ENCODE measurements around the gene ZHX3.

ZHX3 gene

DNA sequence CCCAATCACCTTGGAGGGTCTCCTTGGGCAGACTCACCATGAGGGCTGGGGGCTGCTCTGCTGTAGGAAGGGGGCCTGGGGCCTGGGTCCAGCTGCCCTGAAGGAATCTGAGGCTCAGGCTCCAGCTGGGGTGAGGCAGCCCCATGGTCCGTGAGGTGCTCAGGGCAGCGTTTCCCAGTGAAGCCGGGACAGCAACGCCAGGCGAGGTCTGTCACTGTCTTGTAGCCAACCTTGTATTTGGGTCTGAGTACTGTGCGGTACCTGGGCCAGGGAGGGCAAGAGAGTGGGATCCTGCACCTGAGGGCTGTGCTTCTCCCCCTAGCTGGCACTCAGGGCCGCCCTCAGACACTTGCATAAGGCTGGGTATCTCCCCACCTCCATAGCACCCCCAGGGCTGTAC, 46.1 kb upstream of the ZHX3 start:
- DNase-seq (ENCODE audit: low read depth in 1 of 2, low spot score in 1 of 2) = no peak
- Histone ChIP-seq H3K27me3 (ENCODE audit: insufficient read depth, poor library complexity, severe bottlenecking) (peaks cover 26% of the 10 kb centered on the region), H3K4me3 (replicated peaks; ENCODE audit: insufficient read depth, low read length) (no peak overlapping the region), H3K27ac (replicated peaks) (no peak overlapping the region)
- TF ChIP-seq, protein P1, sequence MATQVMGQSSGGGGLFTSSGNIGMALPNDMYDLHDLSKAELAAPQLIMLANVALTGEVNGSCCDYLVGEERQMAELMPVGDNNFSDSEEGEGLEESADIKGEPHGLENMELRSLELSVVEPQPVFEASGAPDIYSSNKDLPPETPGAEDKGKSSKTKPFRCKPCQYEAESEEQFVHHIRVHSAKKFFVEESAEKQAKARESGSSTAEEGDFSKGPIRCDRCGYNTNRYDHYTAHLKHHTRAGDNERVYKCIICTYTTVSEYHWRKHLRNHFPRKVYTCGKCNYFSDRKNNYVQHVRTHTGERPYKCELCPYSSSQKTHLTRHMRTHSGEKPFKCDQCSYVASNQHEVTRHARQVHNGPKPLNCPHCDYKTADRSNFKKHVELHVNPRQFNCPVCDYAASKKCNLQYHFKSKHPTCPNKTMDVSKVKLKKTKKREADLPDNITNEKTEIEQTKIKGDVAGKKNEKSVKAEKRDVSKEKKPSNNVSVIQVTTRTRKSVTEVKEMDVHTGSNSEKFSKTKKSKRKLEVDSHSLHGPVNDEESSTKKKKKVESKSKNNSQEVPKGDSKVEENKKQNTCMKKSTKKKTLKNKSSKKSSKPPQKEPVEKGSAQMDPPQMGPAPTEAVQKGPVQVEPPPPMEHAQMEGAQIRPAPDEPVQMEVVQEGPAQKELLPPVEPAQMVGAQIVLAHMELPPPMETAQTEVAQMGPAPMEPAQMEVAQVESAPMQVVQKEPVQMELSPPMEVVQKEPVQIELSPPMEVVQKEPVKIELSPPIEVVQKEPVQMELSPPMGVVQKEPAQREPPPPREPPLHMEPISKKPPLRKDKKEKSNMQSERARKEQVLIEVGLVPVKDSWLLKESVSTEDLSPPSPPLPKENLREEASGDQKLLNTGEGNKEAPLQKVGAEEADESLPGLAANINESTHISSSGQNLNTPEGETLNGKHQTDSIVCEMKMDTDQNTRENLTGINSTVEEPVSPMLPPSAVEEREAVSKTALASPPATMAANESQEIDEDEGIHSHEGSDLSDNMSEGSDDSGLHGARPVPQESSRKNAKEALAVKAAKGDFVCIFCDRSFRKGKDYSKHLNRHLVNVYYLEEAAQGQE (IDR thresholded peaks at IDR 0.05; ENCODE audit: insufficient replicate concordance, low read depth) = no peak
- TF ChIP-seq POLR2AphosphoS5 (IDR thresholded peaks at IDR 0.05; ENCODE audit: low read depth) = no peak

DNA sequence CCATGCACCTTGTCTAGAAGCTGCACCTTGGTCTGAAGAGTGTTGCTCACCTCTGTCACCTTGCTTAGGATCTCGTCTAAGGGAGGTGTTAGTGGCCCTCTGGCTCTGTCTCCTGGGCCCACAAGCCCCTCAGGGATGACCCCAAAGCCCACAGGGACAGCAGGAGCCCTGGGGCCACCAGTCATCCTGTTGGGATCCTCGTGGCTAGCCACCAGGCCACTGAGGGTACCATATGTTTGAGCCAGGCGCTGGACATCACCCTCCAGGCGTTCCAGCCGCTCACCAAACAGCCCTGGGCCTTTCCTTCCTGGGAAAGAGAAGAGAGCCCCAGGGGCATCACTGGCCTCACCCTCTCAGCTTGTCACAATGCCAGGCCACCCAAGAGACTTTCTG, 45.2 kb upstream of the ZHX3 start:
- Histone ChIP-seq H3K27ac (replicated peaks) (no peak overlapping the region), H3K4me3 (replicated peaks; ENCODE audit: insufficient read depth, low read length) (no peak overlapping the region), H3K27me3 (ENCODE audit: insufficient read depth, poor library complexity, severe bottlenecking) (peaks cover 24% of the 10 kb centered on the region)
- DNase-seq (ENCODE audit: low read depth in 1 of 2, low spot score in 1 of 2) = no peak
- TF ChIP-seq, protein P2, sequence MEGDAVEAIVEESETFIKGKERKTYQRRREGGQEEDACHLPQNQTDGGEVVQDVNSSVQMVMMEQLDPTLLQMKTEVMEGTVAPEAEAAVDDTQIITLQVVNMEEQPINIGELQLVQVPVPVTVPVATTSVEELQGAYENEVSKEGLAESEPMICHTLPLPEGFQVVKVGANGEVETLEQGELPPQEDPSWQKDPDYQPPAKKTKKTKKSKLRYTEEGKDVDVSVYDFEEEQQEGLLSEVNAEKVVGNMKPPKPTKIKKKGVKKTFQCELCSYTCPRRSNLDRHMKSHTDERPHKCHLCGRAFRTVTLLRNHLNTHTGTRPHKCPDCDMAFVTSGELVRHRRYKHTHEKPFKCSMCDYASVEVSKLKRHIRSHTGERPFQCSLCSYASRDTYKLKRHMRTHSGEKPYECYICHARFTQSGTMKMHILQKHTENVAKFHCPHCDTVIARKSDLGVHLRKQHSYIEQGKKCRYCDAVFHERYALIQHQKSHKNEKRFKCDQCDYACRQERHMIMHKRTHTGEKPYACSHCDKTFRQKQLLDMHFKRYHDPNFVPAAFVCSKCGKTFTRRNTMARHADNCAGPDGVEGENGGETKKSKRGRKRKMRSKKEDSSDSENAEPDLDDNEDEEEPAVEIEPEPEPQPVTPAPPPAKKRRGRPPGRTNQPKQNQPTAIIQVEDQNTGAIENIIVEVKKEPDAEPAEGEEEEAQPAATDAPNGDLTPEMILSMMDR (IDR thresholded peaks at IDR 0.05; ENCODE audit: insufficient read depth, low read length) = no peak

DNA sequence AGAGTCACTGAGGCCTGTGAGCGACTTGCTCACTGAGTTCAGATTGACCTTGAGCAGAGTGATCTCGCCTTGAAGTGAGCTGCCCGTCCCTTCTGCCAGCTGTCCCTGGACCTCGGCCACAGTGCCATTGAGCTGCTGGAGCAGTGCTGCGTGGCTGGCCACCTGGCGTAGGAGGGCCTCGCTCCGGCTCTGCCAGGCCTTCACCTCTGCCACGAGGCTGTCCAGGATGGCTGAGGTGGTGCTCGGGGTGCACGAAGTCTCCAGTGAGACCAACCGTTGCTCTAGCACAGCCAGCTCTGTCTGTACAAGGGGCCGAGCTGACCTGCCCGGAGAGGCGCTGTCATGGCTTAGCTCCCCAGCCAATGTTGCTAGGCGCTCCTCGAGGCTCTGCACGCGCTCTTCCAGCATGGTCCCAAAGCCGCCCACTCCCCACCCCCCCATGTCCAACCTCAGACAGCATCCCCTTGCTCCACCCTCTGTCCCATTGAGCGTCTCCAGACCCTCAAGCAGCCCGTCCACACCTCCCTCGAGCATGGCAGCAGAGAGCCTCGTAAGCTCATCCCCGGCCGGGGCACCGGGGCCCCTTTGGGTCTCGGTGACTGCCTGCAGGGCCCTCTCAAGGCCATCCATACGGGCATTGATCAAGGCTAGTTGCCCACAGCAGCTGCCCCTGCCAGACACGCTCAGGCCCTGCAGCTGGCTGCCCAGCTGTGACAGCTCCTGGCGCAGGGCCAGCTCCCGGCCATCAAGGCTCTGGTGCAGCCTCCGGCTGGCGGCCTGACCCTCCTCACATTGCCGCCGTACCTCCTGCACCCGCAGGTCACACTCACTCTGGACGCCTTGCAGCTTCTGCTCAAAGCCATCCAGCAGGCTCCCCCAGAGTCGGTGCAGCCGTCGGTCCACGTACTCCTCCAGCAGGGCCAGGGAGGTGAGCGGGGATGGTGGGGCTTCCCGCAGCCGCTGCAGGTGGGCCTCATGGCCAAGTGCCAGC, 44.5 kb upstream of the ZHX3 start:
- DNase-seq (ENCODE audit: low read depth in 1 of 2, low spot score in 1 of 2) = no peak
- no peak overlapping the region for H3K27ac ChIP-seq (replicated peaks)
- TF ChIP-seq, protein P1 (IDR thresholded peaks at IDR 0.05; ENCODE audit: insufficient replicate concordance, low read depth) = no peak
- TF ChIP-seq POLR2AphosphoS5 (IDR thresholded peaks at IDR 0.05; ENCODE audit: low read depth) = no peak
- TF ChIP-seq SPI1 (IDR thresholded peaks at IDR 0.05; ENCODE audit: borderline replicate concordance, low read depth) = no peak
- TF ChIP-seq, protein P2 (IDR thresholded peaks at IDR 0.05; ENCODE audit: insufficient read depth, low read length) = no peak
- TF ChIP-seq GABPA (IDR thresholded peaks at IDR 0.05; ENCODE audit: low read depth) = no peak
- no peak overlapping the region for H3K4me3 ChIP-seq (replicated peaks; ENCODE audit: insufficient read depth, low read length)
- H3K27me3 ChIP-seq (ENCODE audit: insufficient read depth, poor library complexity, severe bottlenecking) = peaks cover 17% of the 10 kb centered on the region

DNA sequence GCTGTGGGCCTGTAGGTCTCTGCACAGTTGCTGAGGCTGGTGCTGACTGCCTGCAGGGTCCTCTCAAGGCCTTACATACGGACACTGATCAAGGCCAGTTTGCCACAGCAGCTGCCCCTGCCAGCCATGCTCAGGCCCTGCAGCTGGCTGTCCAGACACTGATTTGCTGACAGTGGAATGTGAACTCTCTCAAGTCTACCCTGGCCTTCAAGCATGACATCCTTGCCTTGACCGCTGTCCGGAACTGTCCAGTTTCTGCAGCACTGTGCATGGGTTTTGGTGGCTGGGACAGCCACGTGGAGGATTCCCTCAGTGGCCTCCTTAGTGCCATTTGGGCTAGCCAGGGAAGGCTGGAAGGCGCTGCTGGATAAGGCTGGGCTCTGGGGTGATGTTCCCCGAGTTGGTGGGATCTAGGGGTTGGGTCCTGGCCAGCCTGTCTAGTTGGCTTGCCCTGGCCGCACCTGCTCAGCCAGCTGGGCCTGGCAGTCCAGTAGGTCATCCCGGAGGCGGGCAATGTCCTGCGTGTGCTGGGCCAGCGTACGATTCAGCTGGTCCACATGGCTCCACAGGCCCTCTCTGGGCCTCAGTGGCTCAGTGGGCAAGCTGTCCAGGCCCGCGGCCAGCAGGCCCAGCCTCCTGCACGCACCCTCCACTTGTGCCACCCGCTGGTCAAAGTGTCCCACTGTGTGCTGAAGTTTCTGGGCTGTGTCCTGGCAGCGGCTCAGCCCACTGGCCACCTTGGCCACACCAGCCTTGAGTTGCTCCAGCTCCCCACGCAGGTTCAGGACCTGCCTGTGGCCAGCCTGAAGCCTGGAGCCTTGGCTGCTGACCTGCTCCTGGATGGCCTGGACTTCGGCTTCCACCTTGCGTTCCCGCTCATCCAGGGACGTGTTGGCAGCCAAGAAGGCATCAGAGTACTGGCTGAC, 43.6 kb upstream of the ZHX3 start:
- Histone ChIP-seq H3K27me3 (ENCODE audit: insufficient read depth, poor library complexity, severe bottlenecking) (peaks cover 15% of the 10 kb centered on the region), H3K27ac (replicated peaks) (no peak overlapping the region), H3K4me3 (replicated peaks; ENCODE audit: insufficient read depth, low read length) (no peak overlapping the region)
- no peak for TF ChIP-seq GABPA (IDR thresholded peaks at IDR 0.05; ENCODE audit: low read depth)
- TF ChIP-seq SPI1 (IDR thresholded peaks at IDR 0.05; ENCODE audit: borderline replicate concordance, low read depth) = no peak
- no peak for DNase-seq (ENCODE audit: low read depth in 1 of 2, low spot score in 1 of 2)
